Measurements from ENCODE around the gene TSPAN4. TPM values are rescaled to one million over a fixed set of nuclear protein-coding genes. Genes with fewer than 3 reads are reported as not detected.
A peak's percentile ranks its signal among the peaks of the same experiment; 100 is the strongest.

The TSPAN4 gene
- total and polyA plus RNA-seq, 2 of the 13 experiments (the other 11 are each of a cell fraction or from before 2014, with no cell fraction given): 31.7 to 68.3 TPM

DNA sequence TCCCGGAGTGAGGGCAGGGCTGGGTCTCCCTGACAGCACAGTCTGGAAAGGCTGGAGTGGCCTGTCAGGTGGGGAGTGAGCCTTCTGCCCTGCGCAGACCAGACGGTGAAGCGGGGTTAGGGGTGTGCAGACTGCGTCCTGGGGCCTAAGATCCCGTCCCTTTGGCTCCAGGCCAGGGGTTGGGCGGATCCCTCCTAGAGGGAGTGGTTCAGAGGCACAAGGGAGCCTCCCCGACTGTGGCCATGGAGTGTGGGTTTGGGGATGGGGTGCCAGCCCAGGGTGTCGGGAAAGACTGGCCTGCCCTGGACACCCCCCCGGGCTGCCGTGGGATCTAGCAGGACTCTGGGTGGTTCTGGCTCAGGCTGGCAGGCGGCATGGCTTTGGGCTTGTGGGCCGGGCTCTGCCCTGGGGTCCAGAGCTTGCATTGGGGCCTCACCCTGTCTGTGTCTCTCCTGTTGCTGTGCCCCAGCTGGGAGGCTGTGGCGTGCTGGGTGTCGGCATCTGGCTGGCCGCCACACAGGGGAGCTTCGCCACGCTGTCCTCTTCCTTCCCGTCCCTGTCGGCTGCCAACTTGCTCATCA lies 19.5 kb downstream of the TSPAN4 start:
- in situ Hi-C loops (cut with HindIII; ENCODE audit: extremely low pct_ligation_motif_present, low pct_unique_long_range_greater_than_20kb): no loop called here
- Histone ChIP-seq H4K20me1 (ENCODE audit: insufficient read depth, low read length) (no peaks in the 10 kb centered on the region; the same call in 1 of the 2 replicates), H3K4me3 (replicated peaks in 1 of 3; ENCODE audit: insufficient read depth in 1 of 3, low read depth in 2 of 3, low read length in 3 of 3) (no peak overlapping the region), H3K36me3 (replicated peaks in 1 of 2; ENCODE audit: control insufficient read depth in 1 of 2, insufficient read depth in 2 of 2, low read length in 2 of 2) (peaks cover 0 to 3% of the 10 kb centered on the region in 2 experiments; a peak in 2 of 5 replicates), H3K9ac (ENCODE audit: insufficient read depth, low read depth, low read length) (no peak overlapping the region), H3K4me2 (ENCODE audit: low read depth, low read length) (no peak overlapping the region), H3K27ac (ENCODE audit: extremely low read length, insufficient read depth, low read length) (no peak overlapping the region), H3K9me3 (ENCODE audit: low read length) (no peaks in the 10 kb centered on the region), H3K4me1 (ENCODE audit: insufficient read depth, low read length) (no peaks in the 10 kb centered on the region), H2AFZ (ENCODE audit: low read length) (no peak overlapping the region), H3K27me3 (ENCODE audit: control insufficient read depth in 1 of 2, insufficient read depth in 2 of 2, low read length in 2 of 2) (no peaks in the 10 kb centered on the region), H3K79me2 (ENCODE audit: insufficient read depth, low read length) (no peaks in the 10 kb centered on the region)
- FAIRE-seq (no peak), DNase-seq (ENCODE audit: low spot score) (no peak), ATAC-seq (no peak)
- POLR2A ChIA-PET: interaction anchor here (1.3 kb wide), 1 partner anchor 18 kb away, joined by 3 read pairs; no protein-coding TSS in a partner anchor
- TF ChIP-seq ZSCAN25 (CRISPR knock-in tag; IDR thresholded peaks at IDR 0.05): no peak
- peak; percentile 71; the same call in 1 of the 2 replicates for TF ChIP-seq AKAP8 (CRISPR knock-in tag; IDR thresholded peaks at IDR 0.05)
- TF ChIP-seq POLR2G (IDR thresholded peaks at IDR 0.05; ENCODE audit: low read depth, low read length): peak; percentile 47; the same call in 1 of the 2 replicates
- no peak for TF ChIP-seq RXRB (CRISPR knock-in tag; IDR thresholded peaks at IDR 0.05; ENCODE audit: borderline replicate concordance)
- TF ChIP-seq ZNF768 (CRISPR knock-in tag; IDR thresholded peaks at IDR 0.05): peak; percentile 31; the same call in 1 of the 2 replicates
- peak; percentile 76 for TF ChIP-seq AGO2 (optimal IDR thresholded peaks at IDR 0.05; ENCODE audit: low read depth, low read length)
- peak; percentile 44 for TF ChIP-seq RBM22 (optimal IDR thresholded peaks at IDR 0.05; ENCODE audit: low read length)
- 0 out of 2 replicates have a peak, but pooled peaks have one; percentile 44 for TF ChIP-seq HNRNPL (IDR thresholded peaks at IDR 0.05; ENCODE audit: low read depth, low read length)
- TF ChIP-seq RBFOX2 (IDR thresholded peaks at IDR 0.05; ENCODE audit: low read depth, low read length): 0 out of 2 replicates have a peak, but pooled peaks have one; percentile 21
- 91% methylated on average over 9 of the region's 20 CpGs for WGBS (ENCODE audit: low lambda C conversion rate)
- intact Hi-C loops (cut with micrococcal nuclease; ENCODE audit: unreplicated experiment): no loop called here
- CTCF ChIA-PET (ENCODE audit: low intra/inter-chr PET ratio, low total read pairs): no interaction called here
- BruUV-seq (replicated peaks): no TSS peak

DNA sequence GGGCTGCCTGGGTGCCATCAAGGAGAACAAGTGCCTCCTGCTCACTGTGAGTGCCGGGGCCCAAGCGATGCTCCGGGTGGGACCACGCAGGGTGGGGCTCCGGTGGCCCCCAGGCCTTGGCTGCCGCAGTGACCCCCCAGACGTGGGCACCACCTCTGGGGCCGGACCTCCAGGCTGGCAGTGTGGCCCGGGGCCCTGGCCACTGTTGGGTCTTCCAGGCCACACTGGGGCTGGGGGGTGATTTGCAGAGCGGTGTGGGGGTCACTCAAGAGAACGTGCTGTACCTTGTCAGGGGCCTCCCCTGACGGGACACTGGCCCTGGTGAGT lies 20.0 kb downstream of the TSPAN4 start:
- Histone ChIP-seq H3K27ac (ENCODE audit: extremely low read length, insufficient read depth, low read length) (no peak overlapping the region), H3K9ac (ENCODE audit: insufficient read depth, low read depth, low read length) (no peak overlapping the region), H3K27me3 (ENCODE audit: control insufficient read depth in 1 of 2, insufficient read depth in 2 of 2, low read length in 2 of 2) (no peaks in the 10 kb centered on the region), H3K4me1 (ENCODE audit: insufficient read depth, low read length) (no peaks in the 10 kb centered on the region), H3K9me3 (ENCODE audit: low read length) (no peaks in the 10 kb centered on the region), H3K36me3 (replicated peaks in 1 of 2; ENCODE audit: control insufficient read depth in 1 of 2, insufficient read depth in 2 of 2, low read length in 2 of 2) (peaks cover 0 to 3% of the 10 kb centered on the region in 2 experiments; a peak in 2 of 5 replicates), H3K4me3 (replicated peaks in 1 of 3; ENCODE audit: insufficient read depth in 1 of 3, low read depth in 2 of 3, low read length in 3 of 3) (no peak overlapping the region), H2AFZ (ENCODE audit: low read length) (no peak overlapping the region), H3K4me2 (ENCODE audit: low read depth, low read length) (no peak overlapping the region), H4K20me1 (ENCODE audit: insufficient read depth, low read length) (no peaks in the 10 kb centered on the region; the same call in 1 of the 2 replicates), H3K79me2 (ENCODE audit: insufficient read depth, low read length) (no peaks in the 10 kb centered on the region)
- TF ChIP-seq ZC3H13 (CRISPR knock-in tag; IDR thresholded peaks at IDR 0.05): peak; percentile 39; the same call in 1 of the 2 replicates
- TF ChIP-seq ZNF546 (CRISPR knock-in tag; conservative IDR thresholded peaks at IDR 0.05): no peak
- no peak for TF ChIP-seq NFE2L2 (IDR thresholded peaks at IDR 0.05; ENCODE audit: low read length)
- TF ChIP-seq DNMT1 (CRISPR knock-in tag; IDR thresholded peaks at IDR 0.05): no peak
- CTCF ChIA-PET (ENCODE audit: low intra/inter-chr PET ratio, low total read pairs): no interaction called here
- POLR2A ChIA-PET: interaction anchor here (1.3 kb wide), 1 partner anchor 18 kb away, joined by 3 read pairs; no protein-coding TSS in a partner anchor
- BruUV-seq (replicated peaks): no TSS peak
- no peak for DNase-seq (ENCODE audit: low spot score)
- no peak for FAIRE-seq
- ATAC-seq: no peak
- in situ Hi-C loops (cut with HindIII; ENCODE audit: extremely low pct_ligation_motif_present, low pct_unique_long_range_greater_than_20kb): no loop called here
- WGBS (ENCODE audit: low lambda C conversion rate): 93% methylated on average over 11 of the region's 12 CpGs
- intact Hi-C loops (cut with micrococcal nuclease; ENCODE audit: unreplicated experiment): no loop called here
